CD1c-positive myeloid dendritic cell (primary cell): Measurements from ENCODE around the gene RPIA.

Experiments used
- DNase-seq: peaks from one replicate; pipeline ENCODE4 v3.0.0-alpha.2; 2016; ENCODE audit errors: extremely low spot score

Gene RPIA

DNA sequence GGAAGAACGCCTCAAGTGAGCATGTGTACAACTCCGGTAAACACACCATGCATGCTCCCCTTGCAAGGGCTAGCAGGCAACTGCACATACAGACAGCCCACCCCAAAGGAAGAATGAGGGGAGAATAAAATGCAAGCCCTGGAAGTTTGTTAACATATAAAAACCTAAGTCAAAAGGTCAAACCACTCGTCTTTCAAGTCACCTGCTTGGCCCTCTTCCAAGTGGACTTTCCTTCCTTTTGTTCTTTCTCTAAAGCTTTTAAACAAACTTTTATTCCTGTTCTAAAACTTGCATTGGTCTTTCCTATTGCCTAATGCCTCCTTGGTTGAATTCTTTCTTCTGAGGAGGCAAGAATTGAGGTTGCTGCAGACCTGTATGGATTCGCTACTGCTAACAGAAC is 5.2 kb upstream of the RPIA start:
- no peak for DNase-seq

DNA sequence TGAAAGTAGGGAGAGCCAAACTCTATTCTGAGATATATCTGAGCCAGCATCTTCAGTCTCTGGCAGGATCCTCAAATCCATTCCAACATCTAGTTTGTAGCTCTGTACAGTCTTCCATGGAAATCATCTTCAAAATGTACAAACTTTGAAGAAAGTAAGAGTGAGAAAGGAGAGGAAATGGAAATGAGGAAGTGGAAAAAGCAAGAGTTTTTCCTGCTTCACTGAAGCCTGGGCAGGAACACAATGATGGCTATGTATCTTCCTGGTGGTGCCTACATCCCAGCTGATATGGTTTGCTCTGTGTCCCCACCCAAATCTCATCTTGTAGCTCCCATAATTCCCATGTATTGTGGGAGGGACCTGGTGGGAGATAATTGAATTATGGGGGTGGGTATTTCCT is 4.1 kb upstream of the RPIA start:
- DNase-seq: no peak

DNA sequence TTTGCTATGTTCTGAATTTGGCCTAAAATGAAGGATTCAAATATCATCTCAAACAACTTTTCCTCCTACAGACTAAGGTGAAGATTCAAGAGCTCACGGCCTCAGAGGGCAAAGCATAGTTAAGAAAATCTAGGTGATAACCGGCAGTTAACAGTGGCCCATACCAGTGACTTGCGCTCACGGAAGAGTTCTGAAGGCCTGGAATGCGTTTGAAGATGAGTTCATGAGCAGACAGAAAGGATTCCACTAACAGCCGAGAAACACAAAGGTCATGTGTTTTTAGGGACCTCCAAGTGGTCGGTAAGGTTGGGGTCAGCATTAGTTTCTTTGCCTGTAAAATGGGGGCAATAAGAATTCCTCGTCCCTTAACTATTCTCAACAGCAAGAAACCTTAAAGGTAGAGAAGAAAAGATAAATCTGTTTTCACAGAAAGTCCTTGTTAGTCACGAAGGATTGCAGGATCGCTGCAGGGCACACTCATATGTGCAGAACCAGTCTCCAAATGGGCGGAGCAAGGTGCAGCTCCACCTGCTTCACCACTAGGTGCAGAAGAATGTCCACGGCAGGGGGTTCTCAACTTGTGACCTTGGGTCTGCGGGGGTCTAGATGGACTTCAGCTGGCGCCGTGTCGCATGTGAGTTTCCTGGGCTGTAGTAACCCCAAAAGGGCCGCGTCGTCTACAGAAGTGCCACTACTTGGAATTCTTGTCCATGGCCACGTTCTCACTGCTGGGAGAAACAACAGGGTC is 708 bp upstream of the RPIA start:
- DNase-seq: peak; percentile 21

DNA sequence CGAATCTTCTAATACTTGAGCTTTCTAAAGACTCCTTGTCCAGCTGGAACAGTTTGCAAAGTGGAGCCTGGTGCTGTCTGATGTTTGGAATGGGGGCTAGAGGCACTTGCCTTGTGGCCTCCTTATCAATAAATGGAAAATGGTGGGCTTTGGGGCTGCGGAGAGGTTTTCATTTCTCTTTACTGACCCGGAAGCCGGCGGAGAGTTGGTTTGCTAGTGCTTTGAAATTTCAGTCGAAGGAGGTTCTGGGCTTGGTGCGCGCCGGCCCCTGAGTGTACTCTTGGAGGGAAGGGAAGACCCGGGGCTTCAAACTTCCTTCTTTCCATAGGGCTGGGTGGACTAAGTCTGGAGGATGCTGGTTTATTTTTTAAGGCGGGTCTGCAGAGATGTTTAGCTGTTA is 714 bp downstream of the RPIA start:
- peak; percentile 45 for DNase-seq

DNA sequence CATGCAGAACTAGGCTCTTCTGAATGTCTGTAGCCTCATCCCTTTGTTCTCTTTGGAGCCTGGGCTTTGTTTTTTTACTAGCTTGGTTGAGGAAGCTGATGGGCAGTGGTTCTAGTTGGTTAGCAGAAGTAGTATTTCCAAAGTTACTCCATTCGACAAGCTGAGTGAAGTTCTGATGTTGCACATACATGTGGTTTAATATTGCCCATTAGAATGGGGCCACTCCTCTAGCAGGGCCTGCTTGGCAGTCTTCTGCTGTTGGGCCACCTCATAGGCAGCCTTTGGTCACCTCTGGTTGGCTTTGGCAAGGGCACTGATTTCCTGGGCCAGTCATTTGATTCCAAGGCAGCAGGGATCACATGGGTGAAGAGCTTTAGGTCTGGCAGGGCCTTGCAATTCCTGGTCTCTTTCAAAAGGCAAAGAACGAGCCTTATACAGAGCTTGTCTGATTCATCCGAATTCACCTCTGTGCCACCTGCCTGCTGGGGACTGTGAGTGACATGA is 2.5 kb downstream of the RPIA start:
- DNase-seq: peak; percentile 17

DNA sequence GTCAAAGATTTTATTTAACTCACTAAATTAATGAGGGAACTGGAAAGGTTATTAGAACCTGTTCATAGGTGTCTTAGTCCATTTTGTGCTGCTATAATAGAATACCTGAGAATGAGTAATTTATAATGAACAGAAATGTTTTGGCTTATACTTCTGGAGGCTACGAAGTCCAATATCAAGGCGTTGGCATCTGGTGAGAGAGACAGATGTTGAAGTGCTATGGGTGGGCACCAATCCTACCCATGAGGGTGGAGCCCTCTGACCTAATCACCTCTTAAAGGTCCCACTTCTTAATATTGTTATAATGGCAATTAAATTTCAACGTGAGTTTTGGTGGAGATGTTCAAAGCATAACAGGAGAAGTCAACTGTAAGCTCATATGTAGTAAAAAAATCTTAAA is 5.1 kb downstream of the RPIA start:
- no peak for DNase-seq

DNA sequence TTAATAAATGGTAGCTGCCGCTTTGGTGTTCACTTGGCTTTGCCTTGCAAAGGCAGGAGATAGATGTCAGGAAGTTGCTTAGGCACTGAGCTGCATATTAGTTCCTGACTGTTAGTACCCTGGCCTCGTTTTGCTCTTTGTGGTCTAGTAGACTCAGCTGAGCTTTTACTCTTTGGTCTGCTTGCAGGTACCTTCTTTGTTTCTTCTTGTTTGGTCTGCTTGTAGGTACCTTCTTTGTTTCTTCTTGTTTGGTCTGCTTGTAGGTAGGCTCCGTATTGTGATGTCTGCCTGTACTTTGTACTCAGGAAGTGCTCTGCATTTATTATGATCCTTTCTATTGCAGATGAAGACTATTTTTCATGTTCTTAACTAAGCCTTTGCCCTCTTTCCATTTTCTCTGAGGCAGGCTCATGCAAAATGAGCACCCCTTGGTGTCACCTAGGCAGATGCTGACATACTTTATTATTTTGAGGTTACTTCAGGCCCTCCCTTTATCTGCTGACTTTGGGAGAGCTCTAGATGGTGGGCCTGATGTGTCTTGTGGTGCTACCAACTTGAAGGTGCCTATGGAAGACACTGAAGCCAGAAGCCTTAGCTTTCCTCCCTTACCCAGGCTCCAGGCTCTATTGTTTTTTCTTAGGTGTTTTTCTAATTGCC is 6.0 kb downstream of the RPIA start:
- DNase-seq: no peak

DNA sequence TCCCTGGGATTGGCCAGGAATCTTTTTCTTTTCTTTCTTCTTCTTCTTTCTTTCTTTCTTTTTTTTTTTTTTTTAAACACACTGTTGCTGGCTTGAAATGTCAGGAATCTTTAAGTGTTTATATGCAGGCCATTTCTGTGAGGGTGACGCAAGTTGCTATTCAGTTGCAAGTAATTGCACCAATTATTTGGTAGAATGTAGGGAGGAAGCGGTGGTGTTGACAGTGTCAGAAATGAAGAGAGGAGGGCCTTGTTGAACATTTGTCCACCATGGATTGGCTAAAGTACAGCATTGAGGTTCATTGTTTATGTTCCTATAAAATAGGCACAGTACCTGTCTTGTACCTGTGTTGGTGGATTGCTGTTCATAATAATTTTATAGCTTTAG is 6.5 kb downstream of the RPIA start:
- no peak for DNase-seq

DNA sequence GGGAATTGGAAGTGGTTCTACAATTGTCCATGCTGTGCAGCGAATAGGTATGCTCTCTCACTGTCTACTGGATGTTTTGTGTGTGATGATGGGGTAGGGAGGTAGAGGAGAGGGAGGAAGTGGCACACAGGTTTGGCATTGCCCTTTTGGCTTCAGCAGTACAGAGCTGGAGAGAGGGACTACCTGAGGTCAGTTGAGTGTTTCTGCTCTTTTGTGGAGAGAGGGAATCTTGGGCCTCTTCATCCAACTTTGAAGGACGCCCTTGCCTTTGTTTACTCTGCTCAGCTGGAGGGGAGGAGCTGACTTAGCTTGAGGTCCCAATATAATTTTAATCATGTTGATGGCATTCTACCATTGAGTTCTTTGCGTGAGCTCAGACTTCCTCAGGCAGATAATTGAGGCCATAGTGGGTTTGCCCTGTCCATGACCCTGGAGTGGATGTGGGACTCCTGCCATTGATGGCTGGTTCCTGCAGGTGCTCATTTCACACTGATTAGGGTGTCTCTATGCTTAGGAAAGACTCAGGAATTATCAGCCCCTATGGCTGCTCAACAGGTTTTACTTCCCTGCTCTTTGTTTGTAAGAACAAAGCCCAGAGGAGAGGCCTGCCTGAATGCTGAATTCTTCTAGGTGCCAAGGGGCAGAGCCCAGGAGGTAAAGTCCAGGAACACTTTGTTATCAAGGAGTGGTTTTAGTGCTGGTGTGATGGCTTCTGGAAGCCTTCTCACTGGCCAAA is 7.2 kb downstream of the RPIA start:
- no peak for DNase-seq

DNA sequence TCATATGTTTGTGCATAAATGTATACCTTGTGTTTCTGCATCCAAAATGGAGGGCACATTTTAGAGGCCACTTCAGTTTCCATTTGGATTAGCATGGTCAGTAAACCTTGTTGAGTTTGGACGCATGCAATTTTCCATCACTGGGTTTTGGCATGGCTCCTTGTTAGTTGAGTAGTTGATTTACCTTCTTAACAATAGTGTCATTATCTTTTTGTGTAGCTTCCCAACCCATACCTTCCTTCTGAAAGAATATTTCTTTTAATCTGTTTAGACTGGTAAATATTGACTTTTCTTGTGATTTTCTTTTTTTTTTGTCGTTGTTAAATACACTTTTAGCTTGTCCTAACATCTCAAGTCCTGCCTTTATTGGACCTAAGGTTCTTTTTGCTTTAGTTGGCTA is 15.5 kb downstream of the RPIA start:
- no peak for DNase-seq

DNA sequence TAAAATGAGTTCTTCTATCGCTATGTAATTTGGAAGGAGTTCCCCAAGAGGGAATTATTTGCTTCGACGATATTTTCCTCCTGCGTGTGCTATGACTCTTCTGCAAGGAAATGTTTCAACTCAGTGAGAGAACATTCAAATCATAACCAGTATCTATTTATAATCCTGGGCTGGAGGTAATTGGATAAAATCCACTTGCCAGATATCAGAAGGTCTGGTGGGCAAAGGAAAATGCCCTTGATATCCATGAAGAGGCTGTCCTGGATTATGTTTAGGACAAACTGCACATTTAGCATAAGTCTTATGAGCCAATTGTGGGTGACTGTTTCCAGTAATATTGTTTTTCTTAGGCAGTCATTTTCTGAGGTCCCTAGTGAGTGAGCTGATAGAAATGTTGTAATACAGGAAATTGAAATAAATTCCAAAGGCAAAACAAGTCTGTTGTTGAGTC is 17.7 kb downstream of the RPIA start:
- no peak for DNase-seq

DNA sequence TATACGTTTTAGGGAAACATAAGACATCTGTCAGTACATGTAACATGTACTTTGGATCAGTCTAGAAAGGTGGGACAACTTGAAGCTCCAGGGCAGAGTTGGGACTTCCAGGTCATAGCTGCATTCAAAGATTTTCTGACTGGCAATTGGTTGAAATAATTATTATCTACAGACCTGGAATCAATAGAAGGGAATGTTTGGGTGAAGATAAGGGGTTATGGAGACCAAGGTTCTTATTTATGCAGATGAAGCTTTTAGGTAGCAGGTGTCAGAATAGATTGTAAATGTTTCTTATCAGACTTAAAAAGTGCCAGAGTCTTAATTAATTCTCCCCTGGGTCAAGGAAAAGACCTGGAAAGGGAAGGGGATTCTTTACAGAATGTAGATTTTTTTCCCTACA is 19.8 kb downstream of the RPIA start:
- DNase-seq: no peak

DNA sequence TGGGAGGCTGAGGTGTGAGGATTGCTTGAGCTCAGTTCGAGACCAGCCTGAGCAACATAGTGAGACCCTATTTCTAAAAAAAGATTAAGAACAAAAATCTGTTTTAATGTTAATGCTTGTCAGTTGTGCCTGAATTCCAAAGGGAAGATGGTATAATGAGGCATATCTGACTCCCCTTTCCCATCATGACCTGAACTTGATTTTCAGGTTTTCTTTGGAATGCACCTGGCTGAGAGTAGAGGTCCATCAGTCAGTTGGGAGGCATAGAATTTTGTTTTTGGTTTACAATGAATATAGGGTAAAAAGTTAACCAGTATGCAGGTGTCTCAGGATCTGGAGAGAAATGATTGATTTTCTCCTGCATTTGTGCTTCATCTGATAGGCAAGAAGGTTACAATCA is 20.4 kb downstream of the RPIA start:
- no peak for DNase-seq

DNA sequence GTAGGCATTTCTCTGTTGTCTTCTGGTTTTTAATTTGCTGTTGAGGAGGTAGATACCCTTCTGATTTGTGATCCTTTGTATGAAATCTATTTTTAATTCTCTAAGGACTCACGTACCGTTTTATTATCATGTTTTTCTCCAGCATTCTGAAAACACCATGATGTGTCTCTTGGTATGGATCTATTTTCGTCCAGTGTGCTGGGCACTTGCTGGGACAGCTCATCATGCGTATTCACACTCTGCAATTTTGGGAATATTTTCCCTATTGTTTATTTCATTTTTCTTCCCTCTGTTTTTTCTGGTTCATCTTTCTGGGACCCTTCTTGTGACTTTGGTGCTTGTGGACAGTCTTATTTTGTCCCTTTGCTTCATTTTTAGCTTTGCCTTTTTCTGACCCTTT is 21.9 kb downstream of the RPIA start:
- DNase-seq: no peak

DNA sequence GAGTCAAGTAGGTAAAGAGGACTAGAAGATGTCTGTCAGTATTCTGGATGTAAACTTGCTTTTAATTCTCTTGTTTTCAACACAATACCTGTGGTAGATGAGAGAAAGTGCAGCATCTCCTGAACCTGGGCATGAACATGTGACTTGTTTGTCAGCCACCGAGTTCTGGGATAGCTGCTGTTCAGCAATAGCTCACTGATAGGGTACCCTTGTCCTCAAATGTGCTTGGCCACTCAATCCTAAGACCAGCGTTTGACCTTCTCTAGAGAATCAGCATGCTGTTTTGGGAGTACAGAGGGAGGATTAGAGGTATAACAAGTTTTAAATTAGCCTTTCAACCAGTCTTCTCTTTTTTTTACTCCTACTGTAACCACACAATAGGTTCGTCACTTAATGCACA is 23.2 kb downstream of the RPIA start:
- DNase-seq: no peak

DNA sequence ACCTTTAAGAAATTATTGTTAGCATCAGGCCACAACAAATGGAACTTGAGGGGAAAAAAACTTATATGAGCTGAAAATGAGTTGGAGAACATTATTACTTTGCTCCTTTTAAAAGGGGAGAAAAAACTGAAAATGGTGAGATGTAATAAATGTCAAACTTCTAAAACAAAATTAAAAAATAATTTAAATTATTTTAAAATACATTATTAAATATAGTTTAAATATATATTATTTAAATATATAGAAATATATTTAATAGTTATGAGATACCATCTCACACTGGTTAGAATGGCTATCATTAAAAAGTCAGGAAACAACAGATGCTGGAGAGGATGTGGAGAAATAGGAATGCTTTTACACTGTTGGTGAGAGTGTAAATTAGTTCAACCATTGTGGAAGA is 28.9 kb downstream of the RPIA start:
- no peak for DNase-seq

DNA sequence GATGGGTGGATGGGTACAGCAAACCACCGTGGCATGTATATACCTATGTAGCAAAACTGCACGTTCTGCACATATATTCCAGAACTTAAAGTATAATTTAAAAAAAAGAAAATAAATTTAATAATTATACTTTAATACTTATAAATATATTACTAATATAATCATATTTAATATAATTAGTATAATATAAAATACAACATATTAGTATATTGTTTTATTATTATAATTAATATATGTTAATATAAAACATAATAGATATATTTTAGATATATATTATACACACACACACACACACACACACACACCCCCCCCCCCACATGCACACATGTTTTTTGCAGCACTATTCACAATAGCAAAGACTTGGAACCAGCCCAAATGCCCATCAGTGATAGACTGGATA is 29.8 kb downstream of the RPIA start:
- no peak for DNase-seq

DNA sequence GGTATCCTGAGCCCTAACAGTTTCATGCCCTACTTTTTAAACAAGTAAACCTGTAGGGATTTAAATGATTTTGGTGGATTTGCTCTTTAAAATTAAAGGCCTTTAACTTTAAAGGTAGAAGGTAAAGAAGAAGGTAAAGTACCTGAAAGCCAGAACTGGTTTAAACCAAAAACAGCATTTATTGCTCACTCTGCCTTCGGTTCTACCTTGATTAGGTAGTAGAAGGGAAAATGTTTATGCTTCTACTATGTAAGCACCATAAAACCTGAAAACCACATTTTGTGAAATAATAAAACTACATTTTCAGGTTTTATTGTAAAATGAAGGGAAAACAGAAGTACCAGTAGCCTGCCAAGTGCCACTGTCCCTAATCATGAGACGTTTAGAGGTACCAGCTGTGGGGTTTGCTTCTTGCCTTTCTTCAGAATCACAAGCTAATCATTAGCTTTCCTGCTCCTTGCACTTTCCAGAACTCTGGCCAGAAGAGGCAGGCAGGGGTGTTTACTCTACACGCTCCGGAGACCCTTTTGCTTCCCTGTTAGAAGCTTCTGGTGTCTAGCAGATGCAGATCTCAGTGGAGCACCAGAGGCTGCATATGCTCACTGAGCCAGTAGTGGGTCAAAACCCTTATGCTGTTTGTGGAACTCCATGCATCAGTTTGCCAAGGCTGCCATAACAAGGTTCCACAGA is 33.3 kb downstream of the RPIA start:
- no peak for DNase-seq

DNA sequence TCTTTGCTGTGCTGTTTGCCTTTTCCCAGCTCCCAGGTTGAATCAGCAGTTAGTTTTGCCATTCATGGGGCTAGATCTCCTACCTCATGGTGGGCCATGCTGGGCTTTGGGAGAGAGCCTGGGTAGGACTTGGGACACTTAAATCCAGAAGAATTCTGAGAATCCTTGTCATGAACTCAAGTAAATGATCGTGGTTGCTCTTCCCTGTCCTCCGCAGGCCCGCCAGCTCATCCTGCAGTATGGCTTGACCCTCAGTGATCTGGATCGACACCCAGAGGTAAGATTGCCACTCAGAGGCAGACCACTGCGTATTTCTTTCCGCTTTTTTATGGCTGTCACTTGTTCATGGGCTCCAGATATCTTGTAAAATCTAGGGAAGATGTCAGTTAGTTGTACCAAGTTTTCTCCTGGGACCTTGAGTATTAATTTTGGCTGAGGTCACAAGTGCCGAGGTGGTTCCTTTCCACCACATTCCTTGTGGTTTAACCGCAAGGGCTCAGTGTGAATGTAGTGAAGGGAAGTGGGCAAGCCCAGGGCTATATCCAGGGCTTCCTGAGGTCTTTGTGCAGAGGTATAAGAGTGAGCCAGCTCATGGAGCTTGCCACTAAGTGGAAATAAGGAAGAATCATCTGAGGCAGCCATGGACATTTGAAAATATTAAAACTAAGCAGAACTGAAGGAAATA is 37.7 kb downstream of the RPIA start:
- no peak for DNase-seq

DNA sequence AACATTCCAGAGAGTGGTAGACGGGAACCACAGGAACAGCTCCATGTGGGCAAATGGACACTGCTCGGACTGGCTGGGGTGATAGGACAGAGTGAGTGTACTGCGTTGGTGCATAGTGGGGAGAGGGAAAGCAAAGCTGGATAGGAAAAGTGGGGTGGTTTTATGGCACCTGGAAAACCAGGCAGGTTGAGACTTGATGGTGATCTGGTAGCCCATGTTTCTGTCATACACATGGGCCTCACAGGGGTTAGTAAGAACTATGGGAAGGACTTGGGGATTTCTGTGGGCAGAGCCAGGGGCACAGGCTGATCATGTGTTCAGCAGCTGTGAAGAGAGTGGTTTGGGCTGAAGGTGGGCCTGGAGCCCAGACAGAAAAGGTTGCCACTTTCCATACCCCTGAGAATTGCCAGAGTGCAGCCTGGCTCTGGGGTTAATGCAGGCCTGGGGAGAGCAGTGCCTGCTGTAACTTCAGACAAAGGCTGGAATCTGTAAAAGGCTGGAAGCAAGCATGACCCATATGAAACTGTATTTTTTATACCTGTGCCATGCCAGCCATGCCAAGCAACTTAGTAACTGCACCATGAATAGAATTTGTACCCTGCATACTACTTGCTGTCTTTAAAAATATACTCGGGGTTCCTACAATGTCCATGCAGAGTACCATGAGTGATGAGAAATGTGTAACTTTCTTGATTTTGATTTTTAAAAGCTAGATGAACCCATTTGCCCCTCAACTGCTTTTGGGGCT is 41.9 kb downstream of the RPIA start:
- DNase-seq: no peak

DNA sequence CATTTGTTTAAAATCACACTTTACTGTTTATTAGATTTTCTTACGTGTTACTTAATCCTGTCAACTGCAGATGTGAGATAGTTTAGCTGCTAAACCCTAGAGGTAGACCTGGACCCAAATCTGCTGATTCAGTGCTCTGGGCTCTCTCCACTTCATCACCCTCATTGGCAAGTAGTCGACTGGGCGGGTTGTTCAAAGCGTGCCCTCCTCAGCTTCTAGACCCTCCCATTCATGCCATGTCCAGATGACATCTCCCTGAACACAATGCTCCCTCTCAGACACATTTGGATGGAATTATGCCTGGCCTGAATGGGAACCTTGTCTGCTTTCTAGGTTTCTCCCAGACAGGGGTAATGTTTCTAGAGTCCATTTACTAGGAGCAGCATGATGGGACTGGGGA is 43.7 kb downstream of the RPIA start:
- no peak for DNase-seq
